SK-N-SH (cell line): Measurements from ENCODE around the gene PRR12.

Source experiments
- CTCF ChIP-seq: fragments of 200-600 bp; sonication (generic); IDR thresholded peaks from 2 replicates; pipeline ENCODE4 v1.6.1; 2017; ENCODE audit warnings: antibody characterized with exemption, mild to moderate bottlenecking, moderate library complexity
- FOXJ3 ChIP-seq: sonication (generic); formaldehyde crosslinking; IDR thresholded peaks from 2 replicates; pipeline ENCODE4 v1.5.1; 2020; ENCODE audit warnings: mild to moderate bottlenecking, missing genetic modification reagents
- FOXM1 ChIP-seq: IDR thresholded peaks from 2 replicates; pipeline ENCODE4 v1.4.0; 2012; ENCODE audit warnings: low read depth, mild to moderate bottlenecking
- GABPA ChIP-seq: IDR thresholded peaks from 2 replicates; pipeline ENCODE4 v1.4.0; 2012; ENCODE audit warnings: low read depth, mild to moderate bottlenecking
- JUND ChIP-seq: IDR thresholded peaks from 2 replicates; pipeline ENCODE4 v1.4.0; 2012
- POLR2AphosphoS5 ChIP-seq: IDR thresholded peaks from 2 replicates; pipeline ENCODE4 v1.6.1; 2012; ENCODE audit warnings: low read depth, low read length
- RAD21 ChIP-seq: IDR thresholded peaks from 2 replicates; pipeline ENCODE4 v1.6.1; 2012; ENCODE audit warnings: mild to moderate bottlenecking, low read length
- RCOR1 ChIP-seq: fragments of 150-350 bp; IDR thresholded peaks from 2 replicates; pipeline ENCODE4 v1.6.1; 2017; ENCODE audit warnings: antibody characterized with exemption, low read length
- REST ChIP-seq: IDR thresholded peaks from 2 replicates; pipeline ENCODE4 v1.6.1; 2012; ENCODE audit warnings: mild to moderate bottlenecking, low read depth, low read length, moderate library complexity
- TEAD4 ChIP-seq: IDR thresholded peaks from 2 replicates; pipeline ENCODE4 v1.4.0; 2012; ENCODE audit warnings: mild to moderate bottlenecking, borderline replicate concordance; ENCODE audit not compliant: insufficient read depth
- ZBTB33 ChIP-seq: IDR thresholded peaks from 2 replicates; pipeline ENCODE4 v1.4.0; 2012; ENCODE audit warnings: low read depth, borderline replicate concordance
- TF ChIP-seq, protein P1 (sequence below): fragments of 150-350 bp; IDR thresholded peaks from 2 replicates; pipeline ENCODE4 v1.6.1; 2017; ENCODE audit warnings: antibody characterized with exemption, low read length, low read depth, borderline replicate concordance
- TF ChIP-seq, protein P2 (sequence below): IDR thresholded peaks from 2 replicates; pipeline ENCODE4 v1.4.0; 2012; ENCODE audit warnings: low read depth

- no peak for TF ChIP-seq CTCF
- no peak for TF ChIP-seq POLR2AphosphoS5
- TF ChIP-seq, protein P1, sequence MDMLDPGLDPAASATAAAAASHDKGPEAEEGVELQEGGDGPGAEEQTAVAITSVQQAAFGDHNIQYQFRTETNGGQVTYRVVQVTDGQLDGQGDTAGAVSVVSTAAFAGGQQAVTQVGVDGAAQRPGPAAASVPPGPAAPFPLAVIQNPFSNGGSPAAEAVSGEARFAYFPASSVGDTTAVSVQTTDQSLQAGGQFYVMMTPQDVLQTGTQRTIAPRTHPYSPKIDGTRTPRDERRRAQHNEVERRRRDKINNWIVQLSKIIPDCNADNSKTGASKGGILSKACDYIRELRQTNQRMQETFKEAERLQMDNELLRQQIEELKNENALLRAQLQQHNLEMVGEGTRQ = no peak
- TF ChIP-seq GABPA = no peak
- no peak for TF ChIP-seq FOXJ3 (CRISPR knock-in tag)
- no peak for TF ChIP-seq FOXM1
- no peak for TF ChIP-seq REST
- TF ChIP-seq, protein P2, sequence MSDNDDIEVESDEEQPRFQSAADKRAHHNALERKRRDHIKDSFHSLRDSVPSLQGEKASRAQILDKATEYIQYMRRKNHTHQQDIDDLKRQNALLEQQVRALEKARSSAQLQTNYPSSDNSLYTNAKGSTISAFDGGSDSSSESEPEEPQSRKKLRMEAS = no peak
- no peak for TF ChIP-seq JUND
- TF ChIP-seq RAD21 = no peak
- TF ChIP-seq RCOR1 = no peak
- no peak for TF ChIP-seq TEAD4
- TF ChIP-seq ZBTB33 = no peak
Measured at GRCh38 chr19:49667473-49667872, 76.5 kb downstream of the PRR12 start.
